HUES6 (cell line): ENCODE measurements around the gene GPC6.

ENCODE experiments used
- H3K27ac ChIP-seq: 2 replicates; pipeline ENCODE4 v1.7.0; 2013; ENCODE audit warnings: low read depth, mild to moderate bottlenecking, low read length, inconsistent platforms
- H3K27me3 ChIP-seq: 2 replicates; pipeline ENCODE4 v1.6.1; 2013; ENCODE audit warnings: low read length; ENCODE audit not compliant: control insufficient read depth, insufficient read depth
- H3K36me3 ChIP-seq: 2 replicates; pipeline ENCODE4 v1.6.1; 2013; ENCODE audit warnings: low read length; ENCODE audit not compliant: control insufficient read depth, insufficient read depth
- H3K4me1 ChIP-seq: 2 replicates; pipeline ENCODE4 v1.6.1; 2013; ENCODE audit warnings: low read length; ENCODE audit not compliant: control insufficient read depth, insufficient read depth
- H3K4me3 ChIP-seq: 2 replicates; pipeline ENCODE4 v1.5.1; 2013; ENCODE audit warnings: low read depth, low read length
- H3K9ac ChIP-seq: one replicate; pipeline ENCODE4 v1.6.1; 2013; ENCODE audit warnings: mild to moderate bottlenecking, low read length
- H3K9me3 ChIP-seq: 2 replicates; pipeline ENCODE4 v1.6.1; 2013; ENCODE audit warnings: low read depth, low read length; ENCODE audit not compliant: control insufficient read depth, insufficient read depth

Gene GPC6

GRCh38 chr13:93296584-93296983, 70.0 kb downstream of the GPC6 start:
- Histone ChIP-seq H3K9ac (no peak overlapping the region), H3K27ac (no peak overlapping the region), H3K27me3 (no peaks in the 10 kb centered on the region), H3K4me1 (peaks cover 4% of the 10 kb centered on the region), H3K36me3 (no peaks in the 10 kb centered on the region), H3K9me3 (no peaks in the 10 kb centered on the region), H3K4me3 (no peak overlapping the region)

GRCh38 chr13:93298713-93299112, 72.1 kb downstream of the GPC6 start:
- H3K4me1 ChIP-seq = peaks cover 4% of the 10 kb centered on the region
- no peak overlapping the region for H3K9ac ChIP-seq
- no peaks in the 10 kb centered on the region for H3K9me3 ChIP-seq
- H3K27me3 ChIP-seq = no peaks in the 10 kb centered on the region
- H3K4me3 ChIP-seq = no peak overlapping the region
- no peaks in the 10 kb centered on the region for H3K36me3 ChIP-seq
- H3K27ac ChIP-seq = no peak overlapping the region

GRCh38 chr13:93304134-93304533, 77.5 kb downstream of the GPC6 start:
- Histone ChIP-seq H3K4me3 (no peak overlapping the region), H3K9ac (no peak overlapping the region), H3K4me1 (peaks cover 13% of the 10 kb centered on the region), H3K9me3 (no peaks in the 10 kb centered on the region), H3K36me3 (no peaks in the 10 kb centered on the region), H3K27me3 (no peaks in the 10 kb centered on the region), H3K27ac (no peak overlapping the region)

- no peak overlapping the region for H3K4me3 ChIP-seq
- H3K9ac ChIP-seq = no peak overlapping the region
- H3K36me3 ChIP-seq = no peaks in the 10 kb centered on the region
- H3K4me1 ChIP-seq = peaks cover 18% of the 10 kb centered on the region
- H3K9me3 ChIP-seq = no peaks in the 10 kb centered on the region
- H3K27ac ChIP-seq = no peak overlapping the region
- H3K27me3 ChIP-seq = no peaks in the 10 kb centered on the region
Measured at GRCh38 chr13:93304868-93305613, 78.4 kb downstream of the GPC6 start.

GRCh38 chr13:93305886-93306285, 79.3 kb downstream of the GPC6 start:
- Histone ChIP-seq H3K4me3 (no peak overlapping the region), H3K36me3 (no peaks in the 10 kb centered on the region), H3K27ac (no peak overlapping the region), H3K4me1 (peaks cover 20% of the 10 kb centered on the region), H3K9me3 (no peaks in the 10 kb centered on the region), H3K27me3 (no peaks in the 10 kb centered on the region), H3K9ac (no peak overlapping the region)

- Histone ChIP-seq H3K4me3 (no peak overlapping the region), H3K27me3 (no peaks in the 10 kb centered on the region), H3K27ac (no peak overlapping the region), H3K36me3 (no peaks in the 10 kb centered on the region), H3K9me3 (no peaks in the 10 kb centered on the region), H3K4me1 (peaks cover 20% of the 10 kb centered on the region), H3K9ac (no peak overlapping the region)
Measured at GRCh38 chr13:93307136-93307535, 80.5 kb downstream of the GPC6 start.

- H3K9me3 ChIP-seq = no peaks in the 10 kb centered on the region
- no peaks in the 10 kb centered on the region for H3K36me3 ChIP-seq
- H3K9ac ChIP-seq = no peak overlapping the region
- no peak overlapping the region for H3K27ac ChIP-seq
- H3K4me3 ChIP-seq = no peak overlapping the region
- H3K27me3 ChIP-seq = no peaks in the 10 kb centered on the region
- H3K4me1 ChIP-seq = peaks cover 20% of the 10 kb centered on the region
Measured at GRCh38 chr13:93307651-93308050, 81.0 kb downstream of the GPC6 start.

GRCh38 chr13:93309886-93310523, 83.4 kb downstream of the GPC6 start:
- Histone ChIP-seq H3K27me3 (no peaks in the 10 kb centered on the region), H3K4me3 (no peak overlapping the region), H3K27ac (no peak overlapping the region), H3K9ac (no peak overlapping the region), H3K4me1 (peaks cover 10% of the 10 kb centered on the region), H3K36me3 (no peaks in the 10 kb centered on the region), H3K9me3 (no peaks in the 10 kb centered on the region)

- no peak overlapping the region for H3K4me3 ChIP-seq
- H3K27ac ChIP-seq = no peak overlapping the region
- no peaks in the 10 kb centered on the region for H3K36me3 ChIP-seq
- no peaks in the 10 kb centered on the region for H3K27me3 ChIP-seq
- H3K9me3 ChIP-seq = no peaks in the 10 kb centered on the region
- peaks cover 15% of the 10 kb centered on the region for H3K4me1 ChIP-seq
- no peak overlapping the region for H3K9ac ChIP-seq
Measured at GRCh38 chr13:93316841-93317240, 90.2 kb downstream of the GPC6 start.

GRCh38 chr13:93318534-93319254, 92.1 kb downstream of the GPC6 start:
- no peak overlapping the region for H3K27ac ChIP-seq
- no peak overlapping the region for H3K9ac ChIP-seq
- peaks cover 15% of the 10 kb centered on the region for H3K4me1 ChIP-seq
- H3K4me3 ChIP-seq = no peak overlapping the region
- H3K36me3 ChIP-seq = no peaks in the 10 kb centered on the region
- H3K27me3 ChIP-seq = no peaks in the 10 kb centered on the region
- no peaks in the 10 kb centered on the region for H3K9me3 ChIP-seq

- Histone ChIP-seq H3K4me1 (peaks cover 20% of the 10 kb centered on the region), H3K9ac (no peak overlapping the region), H3K36me3 (no peaks in the 10 kb centered on the region), H3K27ac (no peak overlapping the region), H3K4me3 (no peak overlapping the region), H3K27me3 (no peaks in the 10 kb centered on the region), H3K9me3 (no peaks in the 10 kb centered on the region)
Measured at GRCh38 chr13:93320942-93321341, 94.3 kb downstream of the GPC6 start.
